ACC112 (cell line): ENCODE data around the gene TCHH.
"Not testable (repeated sequence)": the region's sequence is repeated elsewhere in the genome, so short reads cannot be mapped to it uniquely, and the experiment has no call there.

Experiments used
- H2AFZ ChIP-seq: fragments of 200-600 bp; sonication (generic); one replicate; pipeline ENCODE4 v1.6.0; 2017; ENCODE audit warnings: antibody characterized with exemption, low read length; ENCODE audit not compliant: unreplicated experiment
- H3K27ac ChIP-seq: fragments of 200-600 bp; sonication (generic); 2 replicates; pipeline ENCODE4 v1.5.1; 2014; ENCODE audit warnings: low read depth, mild to moderate bottlenecking, antibody characterized with exemption, low read length, moderate library complexity
- H3K27me3 ChIP-seq: fragments of 200-600 bp; sonication (generic); 2 replicates; pipeline ENCODE4 v1.6.1; 2014; ENCODE audit warnings: mild to moderate bottlenecking, antibody characterized with exemption, low read length, moderate library complexity, mixed read lengths; ENCODE audit not compliant: insufficient read depth
- H3K36me3 ChIP-seq: fragments of 200-600 bp; sonication (generic); 2 replicates; pipeline ENCODE4 v1.6.1; 2016; ENCODE audit warnings: mild to moderate bottlenecking, antibody characterized with exemption, low read length, moderate library complexity, mixed read lengths; ENCODE audit not compliant: insufficient read depth
- H3K4me1 ChIP-seq: fragments of 200-600 bp; sonication (generic); one replicate; pipeline ENCODE4 v1.6.1; 2016; ENCODE audit warnings: low read length, mixed read lengths; ENCODE audit not compliant: insufficient read depth, unreplicated experiment, control insufficient read depth
- H3K4me3 ChIP-seq: fragments of 200-600 bp; sonication (generic); 2 replicates; pipeline ENCODE4 v1.5.1; 2014; ENCODE audit warnings: mild to moderate bottlenecking, low read depth, low read length
- H3K79me2 ChIP-seq: fragments of 200-600 bp; sonication (generic); one replicate; pipeline ENCODE4 v1.6.0; 2016; ENCODE audit warnings: low read length; ENCODE audit not compliant: control insufficient read depth, unreplicated experiment, insufficient read depth

The TCHH gene

GRCh38 chr1:152104854-152105253 lies 10.4 kb downstream of the TCHH start:
- Histone ChIP-seq H3K4me1 (no peaks in the 10 kb centered on the region), H3K27ac (no peak overlapping the region), H3K4me3 (no peak overlapping the region), H3K79me2 (no peaks in the 10 kb centered on the region), H3K36me3 (no peaks in the 10 kb centered on the region), H3K27me3 (peaks cover 96% of the 10 kb centered on the region), H2AFZ (no peak overlapping the region)

DNA sequence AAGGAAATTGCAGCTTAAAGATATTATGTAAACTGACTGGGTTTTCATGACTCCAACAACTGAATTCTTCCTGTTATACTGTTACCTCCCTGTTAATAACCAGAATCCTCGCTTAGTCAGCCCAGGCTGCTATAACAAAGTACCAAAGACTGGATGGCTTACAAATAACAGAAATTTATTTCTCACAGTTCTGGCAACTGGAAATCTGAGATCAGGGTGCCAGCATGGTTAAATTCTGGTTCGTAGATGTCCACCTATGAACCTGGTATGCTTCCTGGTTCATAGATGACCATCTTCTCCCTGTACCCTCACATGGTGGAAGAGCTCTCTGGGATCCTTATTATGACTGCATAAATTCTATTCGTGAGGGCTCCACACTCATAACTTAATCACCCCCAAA lies 18.3 kb downstream of the TCHH start:
- Histone ChIP-seq H3K27ac (no peak overlapping the region), H3K36me3 (no peaks in the 10 kb centered on the region), H3K4me3 (no peak overlapping the region), H3K79me2 (no peaks in the 10 kb centered on the region), H3K4me1 (no peaks in the 10 kb centered on the region), H2AFZ (no peak overlapping the region), H3K27me3 (peaks cover 87% of the 10 kb centered on the region)

- Histone ChIP-seq H3K27me3 (peaks cover 85% of the 10 kb centered on the region), H2AFZ (no peak within 1 kb of the TSS), H3K27ac (no peak within 1 kb of the TSS), H3K4me1 (no peaks in the 10 kb centered on the region), H3K79me2 (no peaks in the 10 kb centered on the region), H3K4me3 (no peak within 1 kb of the TSS), H3K36me3 (no peaks in the 10 kb centered on the region)
Observed at GRCh38 chr1:152089014-152089674, 26.1 kb downstream of the TCHH start, which contains the start of gene TCHHL1. TCHHL1 (minus strand) TSS chr1:152089064; CDS start chr1:152088143, 921 bp downstream.

- no peaks in the 10 kb centered on the region for H3K4me1 ChIP-seq
- no peak overlapping the region for H3K4me3 ChIP-seq
- no peaks in the 10 kb centered on the region for H3K79me2 ChIP-seq
- no peak overlapping the region for H2AFZ ChIP-seq
- H3K27me3 ChIP-seq: peaks cover 79% of the 10 kb centered on the region
- no peak overlapping the region for H3K27ac ChIP-seq
- no peaks in the 10 kb centered on the region for H3K36me3 ChIP-seq
Observed at GRCh38 chr1:152086760-152087159, 28.5 kb downstream of the TCHH start.

GRCh38 chr1:152084853-152085252 lies 30.4 kb downstream of the TCHH start:
- no peaks in the 10 kb centered on the region for H3K4me1 ChIP-seq
- peaks cover 62% of the 10 kb centered on the region for H3K27me3 ChIP-seq
- H3K79me2 ChIP-seq: no peaks in the 10 kb centered on the region
- H2AFZ ChIP-seq: no peak overlapping the region
- H3K27ac ChIP-seq: no peak overlapping the region
- H3K36me3 ChIP-seq: no peaks in the 10 kb centered on the region
- H3K4me3 ChIP-seq: no peak overlapping the region

DNA sequence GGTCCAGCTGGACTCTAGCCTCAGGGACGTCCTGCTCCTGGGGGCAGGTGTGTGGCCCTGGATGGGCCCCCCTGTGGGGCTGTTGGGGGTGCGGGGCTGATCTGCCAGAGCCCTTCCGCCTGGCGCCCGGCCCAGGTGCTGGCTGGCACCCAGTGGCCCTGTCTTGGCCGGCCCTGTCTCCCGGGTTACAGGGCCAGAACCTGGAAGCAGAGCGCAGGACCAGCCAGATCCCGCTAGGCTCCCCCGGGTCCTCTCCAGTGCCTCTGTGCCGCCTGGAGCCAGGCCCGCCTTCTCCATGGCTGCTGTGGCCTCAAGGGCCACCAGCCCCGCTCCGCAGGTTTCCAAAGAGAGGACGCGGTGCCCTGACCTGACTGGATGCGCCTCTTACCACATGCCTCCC lies 34.2 kb downstream of the TCHH start:
- H3K4me1 ChIP-seq, H3K36me3 ChIP-seq, H3K27ac ChIP-seq, H3K4me3 ChIP-seq, H2AFZ ChIP-seq, H3K79me2 ChIP-seq: not testable (repeated sequence)
- H3K27me3 ChIP-seq: peaks cover 41% of the 10 kb centered on the region

- H2AFZ ChIP-seq, H3K79me2 ChIP-seq, H3K27ac ChIP-seq, H3K4me1 ChIP-seq, H3K4me3 ChIP-seq, H3K36me3 ChIP-seq: not testable (repeated sequence)
- peaks cover 45% of the 10 kb centered on the region for H3K27me3 ChIP-seq
Observed at GRCh38 chr1:152080494-152080893, 34.8 kb downstream of the TCHH start.

- Histone ChIP-seq H3K27ac (no peak overlapping the region), H3K4me1 (no peaks in the 10 kb centered on the region), H3K4me3 (no peak overlapping the region), H3K36me3 (no peaks in the 10 kb centered on the region), H3K27me3 (peaks cover 47% of the 10 kb centered on the region), H3K79me2 (no peaks in the 10 kb centered on the region), H2AFZ (no peak overlapping the region)
Observed at GRCh38 chr1:152078831-152079441, 36.3 kb downstream of the TCHH start.

DNA sequence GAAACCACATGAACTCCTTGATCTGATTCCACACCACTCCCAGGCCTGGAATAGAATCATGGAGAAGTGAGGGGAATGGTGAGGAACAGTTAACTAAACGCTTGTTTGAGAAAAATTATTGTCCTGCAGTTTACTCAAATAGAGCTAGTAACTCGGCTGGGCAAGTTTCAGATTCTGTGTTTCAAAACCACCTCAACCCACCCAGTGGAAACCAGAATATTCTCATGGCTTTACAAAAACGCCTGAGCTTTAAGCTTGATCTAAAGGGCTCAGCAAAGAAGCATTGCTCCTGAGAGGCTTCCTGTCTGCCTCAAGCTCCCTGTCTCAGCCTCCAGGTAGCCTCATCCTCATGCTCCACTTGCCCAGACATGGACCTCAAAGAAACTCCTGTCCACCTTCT lies 42.9 kb downstream of the TCHH start:
- Histone ChIP-seq H2AFZ (no peak overlapping the region), H3K27me3 (peaks cover 92% of the 10 kb centered on the region)

DNA sequence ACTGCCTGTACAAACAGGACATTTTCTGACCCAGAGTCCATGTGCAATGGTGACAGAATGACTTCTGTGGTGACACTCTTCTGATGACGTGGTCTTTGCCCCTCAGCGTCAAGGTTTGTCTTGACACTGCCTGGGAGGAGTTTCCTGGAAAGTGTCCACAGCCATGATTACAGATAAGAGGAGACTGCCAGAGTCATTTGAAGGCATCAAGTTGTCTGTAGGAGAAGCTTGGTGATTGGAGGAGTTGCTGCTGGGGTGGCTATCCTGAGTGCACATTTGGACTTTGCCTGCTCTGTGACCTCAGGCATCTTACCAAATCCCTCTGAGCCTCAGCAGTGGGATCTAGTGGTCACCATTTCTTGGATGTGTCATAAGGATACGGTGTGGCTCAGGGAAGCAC lies 44.1 kb downstream of the TCHH start:
- Histone ChIP-seq H3K4me3 (no peak overlapping the region), H2AFZ (no peak overlapping the region), H3K27ac (no peak overlapping the region), H3K4me1 (no peaks in the 10 kb centered on the region), H3K36me3 (no peaks in the 10 kb centered on the region), H3K27me3 (peaks cover 90% of the 10 kb centered on the region), H3K79me2 (no peaks in the 10 kb centered on the region)

More for the DNA sequence above, 42.9 kb downstream of the TCHH start:
- H3K79me2 ChIP-seq: no peaks in the 10 kb centered on the region
- H3K27ac ChIP-seq: no peak overlapping the region
- no peak overlapping the region for H3K4me3 ChIP-seq
- no peaks in the 10 kb centered on the region for H3K36me3 ChIP-seq
- H3K4me1 ChIP-seq: no peaks in the 10 kb centered on the region

DNA sequence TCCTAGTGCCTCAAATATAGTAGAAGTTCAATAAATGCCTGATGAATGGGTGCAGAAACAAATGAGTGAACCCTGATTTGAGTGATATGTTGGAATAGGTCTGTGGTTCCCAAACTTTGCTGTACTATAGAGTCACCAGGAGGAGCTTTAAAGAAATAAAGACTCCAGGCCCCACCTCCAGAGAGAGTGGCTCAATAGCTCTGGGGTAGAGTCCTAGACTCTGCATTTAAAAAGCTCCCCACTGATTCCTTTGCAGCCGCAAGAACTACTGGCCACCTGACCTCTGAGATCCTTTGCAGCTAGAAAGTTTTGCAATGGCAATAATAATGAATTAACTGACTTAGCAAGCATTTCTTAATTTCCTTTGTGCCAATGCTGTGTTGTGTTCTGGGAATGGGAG lies 47.3 kb downstream of the TCHH start:
- no peak overlapping the region for H3K27ac ChIP-seq
- peaks cover 85% of the 10 kb centered on the region for H3K27me3 ChIP-seq
- no peaks in the 10 kb centered on the region for H3K36me3 ChIP-seq
- H2AFZ ChIP-seq: no peak overlapping the region
- H3K4me3 ChIP-seq: no peak overlapping the region
- H3K79me2 ChIP-seq: no peaks in the 10 kb centered on the region
- no peaks in the 10 kb centered on the region for H3K4me1 ChIP-seq
